ELR (cell line): Measurements from ENCODE around the gene C1orf141.
"Not testable (repeated sequence)": the region's sequence is repeated elsewhere in the genome, so short reads cannot be mapped to it uniquely, and the experiment has no call there.

Experiments
- DNase-seq: peaks from one replicate; pipeline ENCODE4 v3.0.0-alpha.2; 2015; ENCODE audit warnings: low read depth

C1orf141 gene

GRCh38 chr1:67134695-67135094 is at the start of gene C1orf141:
TSS of gene C1orf141 (minus strand) at chr1:67134970. CDS start at chr1:67127240, 7,730 bp downstream.
- DNase-seq, result no peak

- DNase-seq, result no peak
These were observed 40.8 kb upstream of the C1orf141 start for GRCh38 chr1:67175530-67176087.

- no peak for DNase-seq
These were observed 40.0 kb upstream of the C1orf141 start for GRCh38 chr1:67174716-67175284.

- no peak for DNase-seq
These were observed 39.2 kb upstream of the C1orf141 start for GRCh38 chr1:67173988-67174387.

- DNase-seq, result no peak
These were observed 37.2 kb upstream of the C1orf141 start for GRCh38 chr1:67171978-67172377.

- no peak for DNase-seq
These were observed 36.8 kb upstream of the C1orf141 start for GRCh38 chr1:67171574-67171955.

- no peak for DNase-seq
These were observed 36.2 kb upstream of the C1orf141 start for GRCh38 chr1:67170751-67171573.

GRCh38 chr1:67169932-67170331 is 35.2 kb upstream of the C1orf141 start:
- DNase-seq, result no peak

GRCh38 chr1:67169496-67169895 is 34.7 kb upstream of the C1orf141 start:
- DNase-seq, result no peak

GRCh38 chr1:67166196-67166595 is 31.4 kb upstream of the C1orf141 start, which contains the start of gene IL23R:
TSS of gene IL23R (plus strand) at chr1:67166454. CDS start at chr1:67168121, 1,667 bp downstream.
- no peak for DNase-seq

- DNase-seq, result no peak
These were observed 30.8 kb upstream of the C1orf141 start for GRCh38 chr1:67165468-67166041.

GRCh38 chr1:67162954-67163353 is 28.2 kb upstream of the C1orf141 start:
- peak; percentile 86 for DNase-seq

- DNase-seq, result peak; percentile 51
These were observed 24.5 kb upstream of the C1orf141 start for GRCh38 chr1:67159233-67159632.

GRCh38 chr1:67158401-67158800 is 23.6 kb upstream of the C1orf141 start:
- DNase-seq, result no peak

GRCh38 chr1:67150931-67151330 is 16.2 kb upstream of the C1orf141 start:
- no peak for DNase-seq

GRCh38 chr1:67149179-67149770 is 14.5 kb upstream of the C1orf141 start:
- DNase-seq, result peak; percentile 84

GRCh38 chr1:67148516-67149178 is 13.9 kb upstream of the C1orf141 start:
- peak; percentile 18 for DNase-seq

- DNase-seq, result not testable (repeated sequence)
These were observed 13.2 kb upstream of the C1orf141 start for GRCh38 chr1:67147973-67148372.

GRCh38 chr1:67146539-67146938 is 11.8 kb upstream of the C1orf141 start:
- DNase-seq, result no peak

GRCh38 chr1:67146101-67146500 is 11.3 kb upstream of the C1orf141 start:
- DNase-seq, result no peak

GRCh38 chr1:67144696-67145095 is 9.9 kb upstream of the C1orf141 start:
- DNase-seq, result peak; percentile 39

- no peak for DNase-seq
These were observed 9.2 kb upstream of the C1orf141 start for GRCh38 chr1:67143966-67144365.
